Measurements from ENCODE around the gene SMG6. TPM values are rescaled to one million over a fixed set of nuclear protein-coding genes. Genes with fewer than 3 reads are reported as not detected.
"Not testable (repeated sequence)": the region's sequence is repeated elsewhere in the genome, so short reads cannot be mapped to it uniquely, and the experiment has no call there.

Gene SMG6
- total RNA-seq, 2 donors from 2014 or later: 27.8 to 29.4 TPM

DNA sequence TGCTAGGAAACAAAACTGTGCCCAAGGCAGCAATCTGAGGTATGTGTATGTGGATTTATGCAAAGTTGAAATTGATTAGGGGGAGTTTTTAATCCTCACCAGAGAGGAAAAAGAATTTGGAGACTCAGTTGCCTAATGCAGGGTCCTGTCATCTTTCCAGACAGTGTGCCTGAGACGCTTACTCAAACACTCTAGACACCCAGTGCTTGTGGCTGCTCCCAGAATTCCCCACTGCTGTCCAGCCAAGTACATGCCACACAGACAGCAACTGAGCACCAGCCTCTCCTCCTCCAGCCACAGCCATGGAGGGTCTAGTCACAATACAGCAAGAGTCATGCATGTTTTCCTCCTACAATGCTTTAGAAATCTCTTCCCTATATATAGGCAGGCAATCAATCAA is 130.6 kb downstream of the SMG6 start:
- DNase-seq: no peak
- intact Hi-C loops (cut with DNase I, micrococcal nuclease): no loop called here
- no peak for ATAC-seq

- DNase-seq: peak; percentile 32 to 80
- ATAC-seq: peak; percentile 32
- intact Hi-C loops (cut with DNase I, micrococcal nuclease): no loop called here
These were observed 131.3 kb downstream of the SMG6 start for GRCh38 chr17:2172077-2172851.

DNA sequence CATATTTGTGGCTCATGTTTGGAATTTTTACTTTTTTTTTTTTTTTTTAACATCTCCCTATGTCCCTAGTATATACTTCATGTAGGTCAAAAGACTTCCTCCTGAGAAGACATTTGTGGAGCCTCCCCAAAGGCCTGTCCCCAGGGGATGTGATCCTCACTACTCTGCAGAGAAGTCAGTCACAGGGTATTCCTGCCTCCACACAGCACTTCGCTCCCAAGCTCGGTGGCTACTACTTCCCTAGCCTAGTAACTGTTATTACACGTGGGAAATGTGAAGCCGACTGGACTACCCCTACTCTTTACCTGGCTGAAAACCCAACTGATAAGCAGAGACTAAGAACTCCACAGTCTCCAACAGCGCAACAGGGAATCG is 131.9 kb downstream of the SMG6 start:
- intact Hi-C loops (cut with DNase I, micrococcal nuclease): no loop called here
- ATAC-seq: no peak

GRCh38 chr17:2170023-2170422 is 133.6 kb downstream of the SMG6 start:
- ATAC-seq (peak; percentile 72), DNase-seq (peak in 1 of 2 donors; percentile 60)
- intact Hi-C loops (cut with DNase I, micrococcal nuclease): no loop called here

More for the DNA sequence above, 131.9 kb downstream of the SMG6 start:
- no peak for DNase-seq

DNA sequence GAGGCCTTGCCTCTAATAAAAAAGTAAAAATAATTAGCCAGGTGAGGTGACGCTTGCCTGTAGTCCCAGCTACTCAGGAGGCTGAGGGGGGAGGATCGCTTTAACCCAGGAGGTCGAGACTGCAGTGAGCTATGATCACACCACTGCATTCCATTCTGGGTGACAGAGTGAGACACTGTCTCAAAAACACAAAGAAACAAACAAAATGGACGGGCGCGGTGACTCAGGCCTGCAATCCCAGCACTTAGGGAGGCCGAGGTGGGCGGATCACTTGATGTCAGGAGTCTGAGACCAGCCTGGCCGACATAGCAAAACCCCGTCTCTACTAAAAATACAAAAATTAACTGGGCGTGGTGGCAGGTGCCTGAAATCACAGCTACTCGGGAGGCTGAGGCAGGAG is 137.9 kb downstream of the SMG6 start:
- DNase-seq; ATAC-seq; intact Hi-C loops (cut with DNase I, micrococcal nuclease): not testable (repeated sequence)

DNA sequence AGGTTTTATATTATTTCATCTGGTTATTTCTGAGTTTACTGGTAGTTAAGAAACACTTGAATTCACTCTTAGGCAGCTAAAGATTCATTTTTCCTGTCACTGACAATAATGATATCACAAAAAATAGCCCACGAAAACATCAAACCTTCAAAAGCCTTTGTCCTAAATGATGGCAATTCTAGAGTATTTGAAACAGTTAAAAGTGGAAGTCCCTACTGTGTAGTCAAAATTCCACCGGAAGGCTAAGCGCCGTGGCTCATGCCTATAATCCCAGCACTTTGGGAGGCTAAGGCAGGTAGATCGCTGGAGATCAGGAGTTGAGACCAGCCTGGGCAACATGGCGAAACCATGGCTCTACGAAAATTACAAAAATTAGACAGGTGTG is 145.2 kb downstream of the SMG6 start:
- intact Hi-C loops (cut with DNase I, micrococcal nuclease): no loop called here
- no peak for DNase-seq

GRCh38 chr17:2157675-2158395 is 145.8 kb downstream of the SMG6 start:
- intact Hi-C loops (cut with DNase I, micrococcal nuclease): no loop called here
- no peak for DNase-seq

More for the DNA sequence above, 145.2 kb downstream of the SMG6 start:
- no peak for ATAC-seq

GRCh38 chr17:2157081-2157480 is 146.5 kb downstream of the SMG6 start:
- intact Hi-C loops (cut with DNase I, micrococcal nuclease): no loop called here
- ATAC-seq (no peak), DNase-seq (no peak)

More at GRCh38 chr17:2157675-2158395, 145.8 kb downstream of the SMG6 start:
- ATAC-seq: no peak

DNA sequence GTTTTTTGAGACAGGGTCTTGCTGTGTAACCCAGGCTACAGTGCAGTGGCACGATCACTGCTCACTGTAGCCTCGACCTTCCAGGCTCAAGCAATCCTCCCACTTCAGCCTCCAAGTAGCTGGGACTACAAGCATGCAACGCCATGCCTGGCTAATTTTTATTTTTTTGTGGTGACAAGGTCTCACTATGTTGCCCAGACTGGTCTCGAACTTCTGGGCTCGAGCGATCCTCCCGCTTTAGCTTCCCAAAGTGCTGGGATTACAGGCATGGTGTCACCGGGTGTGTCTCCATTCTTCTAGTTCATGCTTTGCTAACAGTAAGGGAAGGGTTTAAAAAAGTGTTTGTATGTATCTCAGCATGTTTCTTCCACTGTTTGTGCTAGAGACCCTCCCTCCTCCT is 146.9 kb downstream of the SMG6 start:
- ATAC-seq (no peak), DNase-seq (no peak)
- intact Hi-C loops (cut with DNase I, micrococcal nuclease): no loop called here

GRCh38 chr17:2155573-2155972 is 148.0 kb downstream of the SMG6 start:
- DNase-seq (no peak), ATAC-seq (no peak)
- intact Hi-C loops (cut with DNase I, micrococcal nuclease): no loop called here

- DNase-seq: no peak
- ATAC-seq: no peak
- intact Hi-C loops (cut with DNase I, micrococcal nuclease): no loop called here
These were observed 152.1 kb downstream of the SMG6 start for GRCh38 chr17:2151358-2152033.

DNA sequence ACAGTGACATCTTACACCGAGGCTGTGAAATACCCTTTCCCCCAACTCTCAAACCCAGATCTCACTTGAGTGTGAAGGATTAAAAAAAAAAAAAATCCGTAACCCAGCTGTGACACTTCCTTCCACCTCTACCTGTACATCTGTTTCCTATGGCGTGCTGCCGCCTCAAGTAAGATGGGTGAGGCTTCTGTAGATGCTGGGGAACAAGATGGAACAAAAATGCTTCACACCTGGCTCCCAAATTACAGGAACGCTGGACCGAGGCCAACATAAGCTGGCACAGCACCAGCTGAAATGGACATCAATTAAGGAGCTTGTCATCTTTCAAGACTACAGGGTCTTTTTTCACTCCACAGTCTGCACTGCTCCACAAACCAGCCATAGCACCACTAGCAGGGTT is 152.8 kb downstream of the SMG6 start:
- ATAC-seq (no peak), DNase-seq (no peak)
- intact Hi-C loops (cut with DNase I, micrococcal nuclease): no loop called here

DNA sequence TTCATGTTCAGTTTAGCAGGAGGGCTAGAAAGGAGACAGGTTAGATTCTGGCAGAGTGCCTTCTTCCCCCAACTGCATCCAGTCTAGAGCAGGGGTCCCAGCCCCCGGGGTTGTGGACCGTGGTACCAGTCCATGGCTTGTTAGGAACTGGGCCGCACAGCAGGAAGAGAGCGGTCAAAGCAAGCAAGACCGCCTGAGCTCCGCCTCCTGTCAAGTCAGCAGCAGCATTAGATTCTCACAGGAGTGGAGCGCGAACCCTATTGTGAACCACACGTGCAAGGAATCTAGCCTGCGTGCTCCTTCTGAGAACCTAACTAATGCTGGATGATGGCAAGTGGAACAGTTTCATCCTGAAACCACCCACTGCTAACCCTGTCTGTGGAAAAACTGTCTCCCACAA is 153.7 kb downstream of the SMG6 start:
- no peak for ATAC-seq

DNA sequence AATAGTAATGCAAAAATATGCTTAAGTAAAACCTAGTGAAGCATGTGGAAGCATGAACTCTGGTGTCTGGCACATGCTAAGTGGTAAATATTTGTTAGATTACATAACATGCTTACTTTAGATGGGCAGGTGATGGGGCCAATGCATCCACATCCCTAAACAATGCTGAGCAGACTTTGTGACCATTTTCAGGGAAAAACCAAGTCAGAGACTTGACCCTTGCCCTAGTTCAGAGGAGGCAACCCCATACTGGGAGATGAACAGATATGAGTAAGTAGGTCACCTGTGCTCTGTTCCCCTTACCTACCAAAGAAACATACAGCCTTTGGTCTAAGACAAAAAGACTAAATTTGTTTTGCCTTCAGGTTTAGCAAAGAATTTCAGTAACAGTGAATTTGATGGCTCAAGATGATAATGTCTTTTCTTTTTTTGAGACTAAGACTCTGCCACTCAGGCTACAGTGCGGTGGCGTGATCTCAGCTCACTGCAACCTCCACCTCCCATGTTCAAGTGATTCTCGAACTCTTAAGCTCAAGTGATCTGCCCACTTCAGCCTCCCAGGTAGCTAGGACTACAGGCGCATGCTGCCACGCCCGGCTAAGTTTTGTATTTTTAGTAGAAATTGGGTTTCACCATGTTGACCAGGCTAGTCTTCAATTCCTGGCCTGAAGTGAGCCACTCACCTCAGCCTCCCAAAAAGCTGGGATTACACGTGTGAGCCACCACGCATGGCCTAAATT is 157.3 kb downstream of the SMG6 start:
- DNase-seq (no peak), ATAC-seq (no peak)
- intact Hi-C loops (cut with DNase I, micrococcal nuclease): no loop called here

More for the DNA sequence above, 153.7 kb downstream of the SMG6 start:
- intact Hi-C loops (cut with DNase I, micrococcal nuclease): no loop called here
- no peak for DNase-seq

- ATAC-seq (no peak), DNase-seq (no peak)
- intact Hi-C loops (cut with DNase I, micrococcal nuclease): no loop called here
These were observed 158.9 kb downstream of the SMG6 start for GRCh38 chr17:2144701-2145100.

- DNase-seq (no peak), ATAC-seq (no peak)
- intact Hi-C loops (cut with DNase I, micrococcal nuclease): no loop called here
These were observed 160.3 kb downstream of the SMG6 start for GRCh38 chr17:2143332-2143731.

DNA sequence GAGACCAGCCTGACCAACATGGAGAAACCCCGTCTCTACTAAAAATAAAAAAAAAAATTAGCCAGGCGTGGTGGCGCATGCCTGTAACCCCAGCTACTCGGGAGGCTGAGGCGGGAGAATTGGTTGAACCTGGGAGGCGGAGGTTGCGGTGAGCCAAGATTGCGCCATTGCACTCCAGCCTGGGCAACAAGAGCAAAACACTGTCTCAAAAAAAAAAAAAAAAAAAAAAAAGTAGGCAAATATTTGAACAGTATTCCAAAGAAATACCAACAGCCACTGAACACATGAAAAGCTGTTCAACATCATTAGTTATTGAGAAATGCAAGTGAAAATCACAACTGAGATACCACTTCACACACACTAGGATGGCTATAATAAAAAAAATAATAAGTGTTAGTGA is 160.9 kb downstream of the SMG6 start:
- intact Hi-C loops (cut with DNase I, micrococcal nuclease); ATAC-seq: not testable (repeated sequence)

DNA sequence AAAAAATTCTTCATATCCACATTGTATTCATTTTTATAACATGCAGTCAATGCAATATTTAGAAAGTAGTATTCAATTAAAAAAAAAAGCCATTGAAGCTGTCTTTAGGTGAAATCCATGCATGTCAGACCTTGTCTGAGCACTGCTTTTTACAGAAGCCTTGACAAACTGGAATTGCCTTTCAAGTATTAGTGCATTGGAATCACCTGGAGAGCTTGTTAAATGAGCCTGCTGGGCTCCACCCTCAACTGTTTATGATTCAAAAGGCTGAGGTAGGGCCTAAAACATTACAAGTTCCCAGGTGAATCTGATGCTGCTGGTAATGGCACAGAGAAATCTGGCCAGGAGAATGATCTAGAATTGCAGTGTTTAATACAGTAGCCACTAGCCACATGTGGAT is 162.9 kb downstream of the SMG6 start:
- ATAC-seq (peak; percentile 89), DNase-seq (no peak)
- intact Hi-C loops (cut with DNase I, micrococcal nuclease): no loop called here

More for the DNA sequence above, 160.9 kb downstream of the SMG6 start:
- DNase-seq: not testable (repeated sequence)

DNA sequence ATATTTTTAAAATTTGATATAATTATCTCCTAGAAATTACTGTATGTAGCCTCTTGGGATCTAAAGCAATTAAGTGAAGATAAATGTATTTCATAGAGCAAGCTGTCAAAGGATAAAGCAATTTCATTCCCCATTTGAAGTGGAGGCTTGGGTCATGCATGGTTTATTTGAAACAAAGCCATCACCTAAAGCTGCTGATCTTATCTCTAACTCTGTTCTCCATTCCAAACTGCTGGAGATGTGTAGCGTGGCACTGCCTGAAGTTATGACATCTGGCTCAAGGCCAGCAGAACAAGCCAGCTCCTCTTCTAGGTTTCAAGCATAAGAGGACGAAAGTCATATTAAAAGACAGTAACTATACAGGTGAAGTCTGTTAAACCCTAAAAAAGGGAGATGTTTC is 164.8 kb downstream of the SMG6 start:
- intact Hi-C loops (cut with DNase I, micrococcal nuclease): no loop called here
- DNase-seq: peak in 1 of 2 donors; percentile 47

More for the DNA sequence above, 164.8 kb downstream of the SMG6 start:
- peak; percentile 69 for ATAC-seq

All from left colon (tissue), 2 donors.